ENCODE results near the gene RFX7. TPM values are rescaled to one million over a fixed set of nuclear protein-coding genes. Genes with fewer than 3 reads are reported as not detected.

RFX7 gene
- total RNA-seq, 2 experiments from 2014 or later, result 22.5 to 23.6 TPM

DNA sequence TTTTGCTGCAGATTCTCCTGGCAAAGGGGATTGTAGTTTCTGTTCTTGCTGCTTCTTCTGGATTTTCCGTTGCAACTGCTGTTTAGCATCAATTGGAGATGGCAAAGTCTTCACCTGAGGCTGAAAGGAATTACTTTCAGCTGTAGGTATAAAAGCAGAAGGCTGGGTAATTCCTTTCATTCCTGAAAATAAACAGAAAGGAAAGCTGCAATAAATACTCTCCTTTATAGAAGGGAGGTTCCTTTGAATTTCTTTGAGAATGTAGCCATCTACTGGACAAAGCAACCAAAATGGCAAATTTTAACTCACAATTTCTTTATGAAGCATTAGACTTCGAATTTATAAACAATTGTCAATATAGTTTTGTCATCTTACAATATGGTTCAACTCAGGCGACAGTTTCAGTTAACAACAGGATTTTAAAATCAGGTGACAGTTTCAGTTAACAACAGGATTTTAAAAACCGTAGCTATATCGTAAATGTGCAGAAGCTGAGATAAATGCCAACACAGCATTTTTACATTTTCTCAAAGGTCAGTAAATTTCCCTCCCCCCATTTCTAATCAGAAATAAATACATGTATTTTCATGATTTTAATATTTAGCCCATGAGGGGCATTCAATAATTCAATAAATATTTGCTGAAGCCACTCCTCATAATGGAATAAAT is 145.3 kb downstream of the RFX7 start:
- ChIA-PET CTCF (interaction anchor here (0.7 kb wide), 1 partner anchor 192 kb away, joined by 3 read pairs; no protein-coding TSS in a partner anchor), POLR2A (no interaction called here)
- DNase-seq (no peak), ATAC-seq (ENCODE audit: poor library complexity) (no peak)
- Histone ChIP-seq H3K36me3 (ENCODE audit: insufficient read depth, low read length) (peaks cover 60% of the 10 kb centered on the region), H3K4me1 (ENCODE audit: insufficient read depth, low read length) (no peaks in the 10 kb centered on the region), H3K4me3 (ENCODE audit: low read length) (no peak overlapping the region), H3K27me3 (ENCODE audit: control insufficient read depth in 1 of 2, insufficient read depth in 2 of 2, low read length in 2 of 2) (no peaks in the 10 kb centered on the region), H3K9me3 (ENCODE audit: control insufficient read depth in 1 of 2, insufficient read depth in 1 of 2, low read length in 2 of 2) (no peaks in the 10 kb centered on the region), H3K27ac (ENCODE audit: low read depth in 1 of 2, low read length in 2 of 2) (no peak overlapping the region)
- Mint-ChIP-seq H3K36me3 (ENCODE audit: low read depth) (peaks cover 89% of the 10 kb centered on the region), H3K27ac (no peak overlapping the region), H3K4me1 (ENCODE audit: low read depth) (no peaks in the 10 kb centered on the region), H3K9me3 (peaks cover 3% of the 10 kb centered on the region), H3K27me3 (no peaks in the 10 kb centered on the region), H3K4me3 (no peak overlapping the region)
- intact Hi-C loops (cut with DNase I, micrococcal nuclease), result no loop called here
- TF ChIP-seq, protein P1, sequence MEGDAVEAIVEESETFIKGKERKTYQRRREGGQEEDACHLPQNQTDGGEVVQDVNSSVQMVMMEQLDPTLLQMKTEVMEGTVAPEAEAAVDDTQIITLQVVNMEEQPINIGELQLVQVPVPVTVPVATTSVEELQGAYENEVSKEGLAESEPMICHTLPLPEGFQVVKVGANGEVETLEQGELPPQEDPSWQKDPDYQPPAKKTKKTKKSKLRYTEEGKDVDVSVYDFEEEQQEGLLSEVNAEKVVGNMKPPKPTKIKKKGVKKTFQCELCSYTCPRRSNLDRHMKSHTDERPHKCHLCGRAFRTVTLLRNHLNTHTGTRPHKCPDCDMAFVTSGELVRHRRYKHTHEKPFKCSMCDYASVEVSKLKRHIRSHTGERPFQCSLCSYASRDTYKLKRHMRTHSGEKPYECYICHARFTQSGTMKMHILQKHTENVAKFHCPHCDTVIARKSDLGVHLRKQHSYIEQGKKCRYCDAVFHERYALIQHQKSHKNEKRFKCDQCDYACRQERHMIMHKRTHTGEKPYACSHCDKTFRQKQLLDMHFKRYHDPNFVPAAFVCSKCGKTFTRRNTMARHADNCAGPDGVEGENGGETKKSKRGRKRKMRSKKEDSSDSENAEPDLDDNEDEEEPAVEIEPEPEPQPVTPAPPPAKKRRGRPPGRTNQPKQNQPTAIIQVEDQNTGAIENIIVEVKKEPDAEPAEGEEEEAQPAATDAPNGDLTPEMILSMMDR (IDR thresholded peaks at IDR 0.05), result no peak

DNA sequence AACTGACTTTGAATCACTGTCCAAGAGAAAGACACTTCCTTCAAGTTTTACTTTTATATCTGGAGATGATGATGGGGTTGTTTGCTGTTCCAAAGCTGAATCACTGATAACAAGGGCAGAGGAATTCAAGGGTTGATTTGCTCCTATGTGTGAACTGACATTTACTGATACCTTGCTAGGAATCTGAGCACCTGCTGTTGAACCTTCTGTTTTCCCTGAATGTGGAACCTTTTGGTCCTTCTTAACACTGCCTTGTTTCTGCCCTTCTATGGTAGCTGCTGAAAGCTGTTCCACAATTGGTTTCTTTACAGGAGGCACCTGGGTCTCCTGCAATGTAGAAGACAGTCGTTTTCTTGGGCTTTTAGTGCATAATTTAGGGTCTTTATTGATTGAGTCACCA is 148.3 kb downstream of the RFX7 start:
- no peak overlapping the region for H3K4me3 Mint-ChIP-seq
- H3K36me3 Mint-ChIP-seq (ENCODE audit: low read depth), result peaks cover 83% of the 10 kb centered on the region
- DNase-seq (no peak), ATAC-seq (ENCODE audit: poor library complexity) (no peak)
- H3K36me3 ChIP-seq (ENCODE audit: insufficient read depth, low read length), result peaks cover 57% of the 10 kb centered on the region
- TF ChIP-seq, protein P1 (IDR thresholded peaks at IDR 0.05), result no peak
- H3K9me3 ChIP-seq (ENCODE audit: control insufficient read depth in 1 of 2, insufficient read depth in 1 of 2, low read length in 2 of 2), result no peaks in the 10 kb centered on the region
- H3K27ac ChIP-seq (ENCODE audit: low read depth in 1 of 2, low read length in 2 of 2), result no peak overlapping the region
- no peak overlapping the region for H3K27ac Mint-ChIP-seq
- no peaks in the 10 kb centered on the region for H3K4me1 ChIP-seq (ENCODE audit: insufficient read depth, low read length)
- H3K27me3 ChIP-seq (ENCODE audit: control insufficient read depth in 1 of 2, insufficient read depth in 2 of 2, low read length in 2 of 2), result no peaks in the 10 kb centered on the region
- ChIA-PET POLR2A (no interaction called here), CTCF (no interaction called here)
- intact Hi-C loops (cut with DNase I, micrococcal nuclease), result no loop called here
- H3K9me3 Mint-ChIP-seq, result peaks cover 3% of the 10 kb centered on the region
- H3K4me1 Mint-ChIP-seq (ENCODE audit: low read depth), result no peaks in the 10 kb centered on the region
- H3K4me3 ChIP-seq (ENCODE audit: low read length), result no peak overlapping the region
- no peaks in the 10 kb centered on the region for H3K27me3 Mint-ChIP-seq

DNA sequence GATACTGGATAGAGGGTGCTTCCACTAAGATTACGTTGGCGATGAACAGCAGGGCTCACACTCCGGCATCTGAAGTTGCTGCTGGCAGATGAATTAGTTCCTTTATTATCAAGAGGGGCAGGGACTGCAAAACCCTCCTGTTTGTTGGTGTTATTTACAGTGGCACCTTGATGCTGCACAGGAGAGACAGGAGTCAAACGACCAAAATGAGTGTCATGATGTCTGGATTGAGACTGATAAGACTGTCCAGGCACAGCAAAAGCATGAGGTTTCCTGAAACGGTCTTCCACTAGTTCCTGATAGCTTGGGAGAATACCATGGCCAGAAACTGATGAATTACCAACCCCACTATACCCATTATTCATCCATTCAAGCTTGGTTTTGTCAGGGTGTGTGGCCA is 149.5 kb downstream of the RFX7 start:
- no peaks in the 10 kb centered on the region for H3K9me3 ChIP-seq (ENCODE audit: control insufficient read depth in 1 of 2, insufficient read depth in 1 of 2, low read length in 2 of 2)
- TF ChIP-seq, protein P1 (IDR thresholded peaks at IDR 0.05), result no peak
- H3K27me3 ChIP-seq (ENCODE audit: control insufficient read depth in 1 of 2, insufficient read depth in 2 of 2, low read length in 2 of 2), result no peaks in the 10 kb centered on the region
- H3K4me1 ChIP-seq (ENCODE audit: insufficient read depth, low read length), result no peaks in the 10 kb centered on the region
- Mint-ChIP-seq H3K36me3 (ENCODE audit: low read depth) (peaks cover 75% of the 10 kb centered on the region), H3K4me3 (no peak overlapping the region), H3K4me1 (ENCODE audit: low read depth) (no peaks in the 10 kb centered on the region), H3K27ac (no peak overlapping the region), H3K27me3 (no peaks in the 10 kb centered on the region), H3K9me3 (peaks cover 3% of the 10 kb centered on the region)
- ChIA-PET POLR2A (no interaction called here), CTCF (no interaction called here)
- H3K36me3 ChIP-seq (ENCODE audit: insufficient read depth, low read length), result peaks cover 52% of the 10 kb centered on the region
- DNase-seq (no peak), ATAC-seq (ENCODE audit: poor library complexity) (no peak)
- H3K27ac ChIP-seq (ENCODE audit: low read depth in 1 of 2, low read length in 2 of 2), result no peak overlapping the region
- intact Hi-C loops (cut with DNase I, micrococcal nuclease), result no loop called here
- H3K4me3 ChIP-seq (ENCODE audit: low read length), result no peak overlapping the region
